ENCODE data around the gene RUFY2.
A peak's percentile ranks its signal among the peaks of the same experiment; 100 is the strongest.

The RUFY2 gene

GRCh38 chr10:68364101-68364886, 42.8 kb downstream of the RUFY2 start:
- no peak for DNase-seq (ENCODE audit: low read depth)

DNA sequence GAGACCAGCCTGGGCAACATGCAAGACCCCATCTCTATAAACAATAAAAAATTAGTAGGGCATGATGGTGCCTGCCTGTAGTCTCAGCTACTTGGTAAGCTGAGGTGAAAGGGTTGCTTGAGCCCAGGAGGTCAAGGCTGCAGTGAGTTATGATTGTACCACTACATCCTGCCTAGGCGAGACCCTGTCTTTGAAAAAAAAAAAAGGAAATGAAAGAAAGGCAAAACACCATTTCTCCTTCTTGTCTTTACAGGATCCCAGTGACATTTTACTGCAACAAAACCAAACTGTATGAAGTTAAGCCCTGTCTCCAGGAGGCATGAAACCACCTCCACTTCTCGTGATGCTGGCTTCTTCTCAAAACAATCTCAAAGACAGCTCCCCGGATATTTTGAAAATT, 44.5 kb downstream of the RUFY2 start:
- DNase-seq (ENCODE audit: low read depth): no peak

GRCh38 chr10:68359189-68359588, 47.9 kb downstream of the RUFY2 start:
- no peak for DNase-seq (ENCODE audit: low read depth)

- no peak for DNase-seq (ENCODE audit: low read depth)
These were observed 53.5 kb downstream of the RUFY2 start for GRCh38 chr10:68353537-68353936.

- DNase-seq (ENCODE audit: low read depth): peak; percentile 66
These were observed 58.8 kb downstream of the RUFY2 start for GRCh38 chr10:68348265-68348741.

GRCh38 chr10:68346774-68347173, 60.3 kb downstream of the RUFY2 start:
- no peak for DNase-seq (ENCODE audit: low read depth)

DNA sequence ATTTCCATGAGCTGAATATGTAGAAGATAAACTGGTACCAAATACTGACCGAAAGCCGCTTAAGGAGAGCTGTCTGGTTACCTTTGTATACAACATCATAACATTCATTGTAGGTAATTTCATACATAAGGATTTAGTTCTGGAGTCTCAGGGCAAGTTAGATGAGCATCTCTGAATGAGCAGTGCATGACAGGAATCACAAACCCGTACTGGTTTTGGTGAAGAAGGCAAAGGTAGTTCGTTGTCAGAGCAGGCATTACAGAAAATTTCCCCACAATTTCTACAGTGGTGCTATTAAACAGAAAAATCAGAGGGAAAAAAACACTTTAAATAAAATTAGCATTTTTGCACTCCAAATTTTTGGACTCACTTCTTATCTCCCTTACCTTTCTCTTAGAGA, 61.5 kb downstream of the RUFY2 start:
- DNase-seq (ENCODE audit: low read depth): no peak

- DNase-seq (ENCODE audit: low read depth): peak; percentile 44
These were observed 64.1 kb downstream of the RUFY2 start for GRCh38 chr10:68342909-68343516.

DNA sequence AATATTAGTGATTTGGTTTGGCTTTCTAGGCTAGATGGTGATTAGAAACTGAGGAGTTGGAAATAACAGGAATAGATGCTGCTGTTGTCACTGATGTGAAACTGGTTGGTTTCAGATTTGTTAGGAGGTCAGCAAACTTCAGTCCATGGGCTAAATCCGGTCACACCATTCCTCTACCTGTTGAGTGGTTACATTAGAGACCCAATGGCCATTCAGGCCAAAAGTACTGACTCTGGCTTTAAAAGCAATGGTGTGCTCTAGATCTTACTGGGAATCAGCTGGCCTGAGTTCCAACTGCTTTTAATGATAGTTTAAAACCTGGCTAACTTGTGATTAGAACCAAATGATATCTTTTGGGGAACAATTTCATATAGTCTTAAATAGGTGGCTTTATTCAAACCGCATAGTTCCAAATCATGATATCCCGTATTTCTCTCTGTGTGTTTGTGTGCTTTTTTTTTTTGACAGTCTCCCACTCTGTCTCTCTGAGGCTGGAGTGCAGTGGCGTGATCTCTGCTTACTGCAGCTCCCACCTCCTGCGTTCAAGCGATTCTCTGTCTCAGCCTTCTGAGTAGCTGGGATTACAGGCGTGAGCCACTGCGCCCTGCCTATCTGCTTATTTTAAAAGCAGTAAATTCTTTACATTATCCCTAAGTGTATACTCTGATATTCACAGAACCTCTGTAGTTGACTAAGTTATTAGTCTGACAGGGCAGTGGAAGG, 66.6 kb downstream of the RUFY2 start:
- no peak for DNase-seq (ENCODE audit: low read depth)

DNA sequence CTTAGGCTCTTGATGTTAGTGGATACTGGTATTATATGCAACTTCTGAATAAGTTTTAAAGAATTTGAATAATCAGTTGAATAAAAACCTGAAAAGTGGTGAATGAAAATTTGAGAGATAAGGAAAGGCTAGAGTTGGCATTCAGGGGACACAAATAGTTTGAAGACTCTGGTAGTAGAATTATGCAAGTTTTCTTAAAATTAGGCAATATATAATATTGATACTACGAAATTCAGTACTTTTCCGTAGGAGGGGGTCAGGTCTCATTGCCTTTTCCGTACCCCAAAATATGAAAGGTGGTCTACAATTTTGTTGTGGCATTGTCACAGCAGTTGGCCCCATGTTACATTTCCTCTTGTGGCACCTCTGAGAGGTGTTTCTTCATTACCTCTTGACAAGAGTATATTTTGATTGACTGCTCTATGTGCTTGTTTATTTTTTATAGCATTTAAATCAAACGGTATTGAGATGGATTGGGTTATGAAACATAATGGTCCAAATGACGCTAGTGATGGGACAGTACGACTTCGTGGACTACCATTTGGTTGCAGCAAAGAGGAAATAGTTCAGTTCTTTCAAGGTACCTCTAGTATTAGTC, 70.2 kb downstream of the RUFY2 start:
- no peak for DNase-seq (ENCODE audit: low read depth)

DNA sequence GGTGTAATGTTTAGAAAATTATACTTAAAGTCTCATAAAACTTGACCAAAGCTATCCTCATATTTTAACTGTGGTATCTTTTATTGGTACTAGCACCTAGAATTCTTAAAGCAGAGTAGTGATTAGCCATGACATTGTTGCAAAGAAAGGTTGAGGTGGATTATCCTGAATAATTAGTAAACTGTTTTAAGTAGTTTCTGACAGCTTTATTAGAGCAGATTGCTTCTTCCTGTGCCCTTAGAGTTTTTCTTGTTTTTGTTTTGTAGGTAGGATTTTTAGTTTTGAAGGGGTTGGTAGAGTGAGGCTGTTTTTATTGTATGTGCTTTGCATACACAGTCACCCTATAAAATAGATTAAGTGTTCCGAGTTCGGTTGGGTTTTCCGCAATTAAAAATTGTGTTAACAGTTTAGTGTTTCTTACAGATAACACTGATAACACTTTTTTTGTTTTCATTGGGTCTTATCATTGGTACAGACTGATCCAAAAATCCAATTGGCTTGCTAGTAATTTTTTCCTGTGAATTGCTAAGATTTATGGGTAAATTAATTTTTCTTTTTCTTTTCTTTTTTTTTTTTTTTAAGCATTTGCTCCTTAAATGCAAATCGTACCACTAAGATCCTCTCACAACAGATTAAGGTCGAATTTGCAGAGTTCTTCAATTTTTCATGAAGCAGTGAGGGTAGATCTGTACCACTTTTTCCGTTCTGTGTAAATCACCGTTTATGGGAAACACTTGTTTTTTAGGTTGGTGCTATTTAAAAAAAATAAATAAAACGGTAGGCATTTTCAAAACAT, 72.2 kb downstream of the RUFY2 start:
- DNase-seq (ENCODE audit: low read depth): no peak

- DNase-seq (ENCODE audit: low read depth): peak; percentile 24
These were observed 73.3 kb downstream of the RUFY2 start for GRCh38 chr10:68333440-68334431.

GRCh38 chr10:68333058-68333395, 74.0 kb downstream of the RUFY2 start:
- peak; percentile 67 for DNase-seq (ENCODE audit: low read depth)

DNA sequence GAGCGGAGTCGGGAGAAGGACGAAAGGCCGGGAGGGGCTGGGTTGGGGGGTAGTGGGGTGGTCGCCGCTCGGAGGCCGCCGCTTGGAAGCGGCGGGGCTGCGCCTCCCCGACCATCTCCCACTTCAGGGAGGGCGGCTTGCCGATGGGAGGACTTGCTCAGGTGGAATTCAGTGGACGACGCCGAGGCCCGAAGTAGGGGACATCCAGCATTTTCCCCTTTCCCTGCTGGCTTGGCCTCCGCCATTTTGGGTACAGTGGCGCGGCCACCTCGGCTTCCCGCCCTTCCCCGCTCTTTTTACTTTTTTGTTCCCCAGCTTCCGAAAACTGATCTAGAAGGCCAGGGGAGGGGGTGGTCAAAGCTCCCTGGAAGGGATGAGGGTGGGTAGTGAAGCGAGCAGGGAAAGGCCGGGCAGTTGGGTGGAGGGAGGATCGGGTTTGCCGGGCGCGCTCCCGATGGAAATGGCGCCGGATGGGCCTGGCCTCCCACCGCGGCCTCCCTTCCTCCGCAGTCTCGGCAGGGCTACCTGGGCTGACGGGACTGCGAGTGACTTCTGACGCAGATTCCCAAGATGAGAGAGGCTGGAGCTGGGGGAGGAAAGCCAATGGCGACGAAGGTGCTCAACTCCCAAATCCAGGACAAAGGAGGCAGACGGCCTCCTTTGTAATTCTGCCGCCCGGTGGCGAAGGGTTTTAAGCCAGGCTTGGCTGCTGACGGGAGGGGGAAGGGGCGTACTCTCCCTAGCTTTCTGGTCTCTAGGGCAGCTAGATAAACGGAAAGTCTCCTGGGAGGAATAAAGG, 74.6 kb downstream of the RUFY2 start, which contains the start of gene PBLD:
PBLD (minus strand) TSS at position 670 of the 799 bp plus-strand sequence. CDS start 26,084 bp downstream, outside the sequence.
- peak; percentile 82 for DNase-seq (ENCODE audit: low read depth)

DNA sequence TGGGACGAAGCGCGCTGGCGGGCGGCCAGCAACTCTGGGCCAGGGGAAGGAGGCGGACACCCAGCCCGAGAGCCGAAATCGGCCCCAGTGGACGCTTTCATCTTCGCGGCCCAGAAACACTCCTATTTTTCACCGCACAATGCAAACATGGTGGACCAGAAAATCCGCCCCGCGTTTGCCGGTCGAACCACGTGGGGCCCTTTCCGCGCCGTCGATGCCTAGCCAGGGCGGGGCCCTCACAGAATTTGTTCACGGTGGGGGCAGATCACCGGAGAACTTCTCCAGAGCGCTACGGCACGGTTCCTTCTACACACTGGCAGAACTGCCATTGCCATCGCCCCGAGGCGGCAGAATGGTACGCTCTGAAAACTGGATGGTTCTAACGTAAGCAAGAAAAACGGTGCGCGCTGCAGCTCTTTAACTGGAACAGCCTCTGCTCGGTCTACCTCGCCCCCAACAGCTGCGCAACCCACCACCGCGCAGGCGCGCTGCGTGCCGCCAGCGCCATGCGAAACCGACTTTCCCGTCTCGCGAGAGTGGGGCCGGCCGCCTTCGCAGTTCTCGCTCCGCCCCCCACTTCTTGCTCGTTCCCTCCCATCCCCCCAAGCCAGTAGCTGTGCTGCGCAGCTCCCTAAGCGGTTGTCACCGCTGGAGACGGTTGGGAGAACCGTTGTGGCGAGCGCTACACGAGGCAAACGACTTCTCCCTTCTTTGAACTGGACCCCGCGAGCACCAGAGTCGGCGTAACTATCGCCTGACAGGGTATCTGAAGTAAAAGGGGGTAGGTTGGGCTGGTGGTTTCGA, 75.4 kb downstream of the RUFY2 start, which contains the start of gene HNRNPH3:
HNRNPH3 (plus strand) TSS at position 610 of the 804 bp plus-strand sequence. CDS start 5,158 bp downstream, outside the sequence.
- DNase-seq (ENCODE audit: low read depth): peak; percentile 98

DNA sequence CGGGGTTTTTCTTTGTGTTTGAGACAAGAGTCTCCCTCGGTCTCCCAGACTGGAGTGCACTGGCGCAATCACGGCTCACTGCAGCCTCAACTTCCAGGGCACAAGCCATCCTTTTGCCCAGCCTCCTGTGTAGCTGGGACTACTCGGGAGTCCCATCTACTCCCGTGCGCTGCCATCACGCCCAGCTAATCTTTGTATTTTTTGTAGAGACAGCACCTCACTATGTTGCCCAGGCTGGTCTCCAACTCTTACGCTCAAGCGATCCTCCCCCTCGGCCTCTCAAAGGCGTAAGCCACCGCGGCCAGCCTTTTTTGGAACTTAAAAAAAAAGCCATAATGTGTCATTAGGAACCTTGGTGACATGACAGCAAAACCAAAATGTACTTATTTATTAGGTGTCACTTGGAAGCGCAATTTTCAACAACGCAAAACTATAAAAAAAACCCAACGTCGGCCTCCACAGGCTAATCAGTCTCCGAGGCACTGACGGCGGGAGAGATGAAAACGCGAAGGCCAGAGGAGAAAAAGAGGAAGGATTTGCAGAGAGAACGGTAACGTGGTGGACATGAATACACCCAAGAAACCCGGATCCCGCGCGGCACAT, 76.1 kb downstream of the RUFY2 start:
- no peak for DNase-seq (ENCODE audit: low read depth)

DNA sequence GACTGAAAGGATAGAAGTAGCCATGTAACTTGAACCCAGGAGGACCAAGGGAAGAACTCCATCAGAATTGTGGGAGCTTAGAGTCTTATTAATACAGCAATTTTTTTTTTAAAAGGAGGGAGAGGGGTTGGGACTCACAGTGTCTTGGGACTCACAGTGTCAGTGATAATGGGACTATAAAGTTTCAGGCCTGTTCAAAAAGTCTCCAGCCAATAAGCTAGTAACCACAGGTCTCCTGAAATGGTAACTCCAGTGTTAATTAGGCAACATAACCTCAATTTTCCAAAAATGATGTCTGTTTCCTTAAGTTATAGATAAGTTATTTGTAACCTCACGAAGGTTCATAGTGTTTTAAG, 77.6 kb downstream of the RUFY2 start:
- no peak for DNase-seq (ENCODE audit: low read depth)

Data from ELR (cell line).